ENCODE measurements around the gene TCTN2.

GRCh38 chr12:123671876-123672275, 963 bp downstream of the TCTN2 start:
- no peak for TF ChIP-seq NBN (IDR thresholded peaks at IDR 0.05)
- TF ChIP-seq CHD2 (IDR thresholded peaks at IDR 0.05; ENCODE audit: borderline replicate concordance, low read depth, low read length) = no peak
- no peak for TF ChIP-seq MAX (IDR thresholded peaks at IDR 0.05; ENCODE audit: low read depth, low read length)
- TF ChIP-seq POLR2AphosphoS5 (IDR thresholded peaks at IDR 0.05; ENCODE audit: low read length) = no peak
- no peak for TF ChIP-seq CTCF (IDR thresholded peaks at IDR 0.05 in 2 of 3, conservative IDR thresholded peaks at IDR 0.05 in 1 of 3; ENCODE audit: control insufficient read depth in 2 of 3, extremely low read depth in 1 of 3, insufficient read depth in 1 of 3, low read depth in 3 of 3, low read length in 3 of 3)
- TF ChIP-seq EZH2 (IDR thresholded peaks at IDR 0.05; ENCODE audit: borderline replicate concordance, control insufficient read depth, low read depth, low read length) = no peak
